HepG2 (cell line): ENCODE measurements around the gene B4GALT4. TPM values are rescaled to one million over a fixed set of nuclear protein-coding genes. Genes with fewer than 3 reads are reported as not detected.
A peak's percentile ranks its signal among the peaks of the same experiment; 100 is the strongest.

Source experiments
- IKZF4 ChIP-seq: sonication (generic); formaldehyde crosslinking; IDR thresholded peaks from 2 replicates; pipeline ENCODE4 v1.5.1; 2020; ENCODE audit warnings: borderline replicate concordance, mild to moderate bottlenecking, low read depth, missing genetic modification reagents; ENCODE audit errors: not compliant biosample characterization
- SRSF4 ChIP-seq: fragments of 200-400 bp; formaldehyde crosslinking; IDR thresholded peaks from one replicate; pipeline ENCODE4 v1.6.1; 2018; ENCODE audit warnings: mild to moderate bottlenecking, low read depth, low read length, moderate library complexity; ENCODE audit not compliant: poor library complexity, severe bottlenecking
- TFDP1 ChIP-seq: IDR thresholded peaks from 2 replicates; pipeline ENCODE4 v1.6.1; 2016; ENCODE audit warnings: missing compliant biosample characterization, missing genetic modification reagents, borderline replicate concordance
- ZBTB46 ChIP-seq: sonication (generic); formaldehyde crosslinking; IDR thresholded peaks from 2 replicates; pipeline ENCODE4 v1.4.0; 2020; ENCODE audit warnings: mild to moderate bottlenecking, missing genetic modification reagents, borderline replicate concordance
- ZNF629 ChIP-seq: sonication (generic); formaldehyde crosslinking; conservative IDR thresholded peaks from 2 replicates; pipeline ENCODE4 v1.5.0; 2020; ENCODE audit warnings: missing genetic modification reagents
- polyA plus RNA-seq, 8 experiments: library from polyadenylated mRNA; depleted of rRNA in 3 of 8; stranded (reverse) in 7 of 8; unstranded in 1 of 8; fragments of >200 nt; fragmentation: Illumina TruSeq in 4 of 8; extraction: Trizol in 4 of 8; gene quantifications; 2 replicates each; pipeline versions ENCODE4 v1.2.1 to v1.2.3, GENCODE V29; 2011 to 2016; ENCODE audit warnings: low read depth in 4 of 8, missing spikeins in 1 of 8, mixed read lengths in 1 of 8; ENCODE audit not compliant: insufficient read depth in 1 of 8
- total RNA-seq, 5 experiments: library from RNA; depleted of rRNA; stranded (reverse); fragments of >200 nt; fragmentation: Illumina TruSeq; extraction: Trizol; gene quantifications; 2 replicates each; pipeline ENCODE4 v1.2.3, GENCODE V29; 2016; ENCODE audit warnings: low read depth in 1 of 5
- TF ChIP-seq, protein P1 (sequence below), 2 experiments: sonication (generic) in 1 of 2; formaldehyde crosslinking in 1 of 2; IDR thresholded peaks; 2 replicates each; pipeline versions ENCODE4 v1.5.1 to v1.6.1; 2011 to 2020; ENCODE audit warnings: borderline replicate concordance in 1 of 2, low read depth in 1 of 2, low read length in 1 of 2, mild to moderate bottlenecking in 1 of 2, missing genetic modification reagents in 1 of 2, moderate library complexity in 1 of 2

The B4GALT4 gene
- total and polyA plus RNA-seq, 2 of the 13 experiments (the other 11 are each of a cell fraction or from before 2014, with no cell fraction given): 16.9 to 29.0 TPM

DNA sequence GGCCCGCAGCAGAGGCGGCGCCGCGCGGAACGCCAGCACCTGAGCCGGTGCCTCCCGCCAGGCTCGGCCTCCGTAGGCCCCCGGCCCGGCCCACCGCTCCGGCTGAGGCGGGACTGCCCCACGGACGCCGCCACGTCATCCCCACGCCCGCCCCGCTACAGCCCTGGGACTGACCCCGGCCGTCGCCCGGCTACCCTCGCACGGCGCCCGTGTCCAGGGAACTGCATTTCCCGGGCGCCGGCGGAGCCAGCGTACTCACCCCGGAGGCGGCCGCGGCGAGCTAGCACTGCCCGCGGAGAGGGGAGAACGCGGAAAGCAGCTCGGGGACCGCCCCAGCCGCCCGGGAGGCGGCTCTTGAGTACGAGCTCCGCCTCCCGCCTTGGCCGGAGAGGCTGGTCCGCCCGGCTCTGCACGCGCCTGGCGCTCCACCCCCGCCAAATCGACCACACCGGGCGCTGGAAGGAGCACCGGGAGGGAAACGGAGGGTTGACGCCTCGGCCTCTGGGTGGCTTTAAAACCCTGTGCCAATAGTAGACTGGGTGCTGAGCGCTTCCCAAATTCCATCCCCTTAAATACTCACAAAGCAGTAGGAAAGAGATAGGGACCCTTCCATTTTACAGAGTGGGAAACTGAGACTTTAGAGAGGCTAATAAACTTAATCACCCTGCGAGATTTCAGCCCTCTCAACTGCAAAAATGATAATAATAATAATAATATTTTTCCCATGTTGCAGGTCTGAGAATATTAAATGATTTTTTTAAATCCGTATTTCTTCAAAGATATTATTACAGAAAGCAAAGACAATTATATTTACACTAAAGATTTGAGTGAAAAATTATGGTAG, at the start of gene B4GALT4 (continued):
- TF ChIP-seq, protein P1, sequence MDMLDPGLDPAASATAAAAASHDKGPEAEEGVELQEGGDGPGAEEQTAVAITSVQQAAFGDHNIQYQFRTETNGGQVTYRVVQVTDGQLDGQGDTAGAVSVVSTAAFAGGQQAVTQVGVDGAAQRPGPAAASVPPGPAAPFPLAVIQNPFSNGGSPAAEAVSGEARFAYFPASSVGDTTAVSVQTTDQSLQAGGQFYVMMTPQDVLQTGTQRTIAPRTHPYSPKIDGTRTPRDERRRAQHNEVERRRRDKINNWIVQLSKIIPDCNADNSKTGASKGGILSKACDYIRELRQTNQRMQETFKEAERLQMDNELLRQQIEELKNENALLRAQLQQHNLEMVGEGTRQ (IDR thresholded peaks at IDR 0.05; ENCODE audit: low read depth, low read length): no peak
- TF ChIP-seq, protein P1 (CRISPR knock-in tag; IDR thresholded peaks at IDR 0.05; ENCODE audit: borderline replicate concordance): no peak
- peak; percentile 92 for TF ChIP-seq TFDP1
- no peak for TF ChIP-seq SRSF4
- peak; percentile 94 for TF ChIP-seq ZNF629
- 0 out of 2 replicates have a peak, but pooled peaks have one; percentile 43 for TF ChIP-seq ZBTB46
- TF ChIP-seq IKZF4 (CRISPR knock-in tag): peak; percentile 69
- TF ChIP-seq, all 625 proteins: peak for 210
